ENCODE data around the gene PLAAT2. TPM values are rescaled to one million over a fixed set of nuclear protein-coding genes. Genes with fewer than 3 reads are reported as not detected.

The PLAAT2 gene
- total RNA-seq, 1 experiment from 2014 or later: 0.66 TPM

DNA sequence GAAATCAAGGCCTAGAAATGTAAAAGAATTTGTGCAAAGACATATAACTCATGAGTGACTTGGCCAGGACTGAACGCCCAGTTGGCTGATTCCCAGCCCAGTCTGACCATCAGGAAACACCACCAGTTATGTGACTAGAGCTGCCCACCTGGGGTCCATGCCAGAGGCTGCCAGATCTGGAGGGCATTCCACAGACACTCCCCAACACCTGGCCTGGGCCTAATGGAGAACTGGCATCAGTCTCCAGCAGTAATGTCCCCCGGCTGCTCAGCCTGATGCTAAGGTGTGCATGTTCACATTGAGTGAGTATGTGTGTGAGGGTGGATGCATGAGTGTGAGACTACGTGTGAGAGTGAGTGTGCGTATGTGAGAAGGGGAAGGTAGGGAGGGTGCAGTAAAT is 35.4 kb upstream of the PLAAT2 start (continued):
- no peak for TF ChIP-seq CTCF (IDR thresholded peaks at IDR 0.05)
- no peak for TF ChIP-seq HMGXB4 (CRISPR knock-in tag; IDR thresholded peaks at IDR 0.05)
- TF ChIP-seq FOXK1 (CRISPR knock-in tag; IDR thresholded peaks at IDR 0.05): no peak
- no peak for TF ChIP-seq STAT6 (CRISPR knock-in tag; conservative IDR thresholded peaks at IDR 0.05; ENCODE audit: low read depth)
- TF ChIP-seq IRF1 (CRISPR knock-in tag; IDR thresholded peaks at IDR 0.05): no peak
- TF ChIP-seq ZNF425 (CRISPR knock-in tag; conservative IDR thresholded peaks at IDR 0.05): no peak

- ATAC-seq: no peak
- Mint-ChIP-seq H3K36me3 (peaks cover 79% of the 10 kb centered on the region), H3K4me3 (no peak overlapping the region), H3K27me3 (ENCODE audit: low read depth) (no peaks in the 10 kb centered on the region), H3K9me3 (peaks cover 9% of the 10 kb centered on the region; the same call in 1 of the 2 replicates), H3K27ac (no peak overlapping the region), H3K4me1 (peaks cover 18% of the 10 kb centered on the region)
- CTCF ChIA-PET: interaction anchor here (0.7 kb wide), 1 partner anchor 28 kb away, joined by 3 read pairs; no protein-coding TSS in a partner anchor
- DNase-seq (ENCODE audit: low spot score): no peak
- TF ChIP-seq, protein P1, sequence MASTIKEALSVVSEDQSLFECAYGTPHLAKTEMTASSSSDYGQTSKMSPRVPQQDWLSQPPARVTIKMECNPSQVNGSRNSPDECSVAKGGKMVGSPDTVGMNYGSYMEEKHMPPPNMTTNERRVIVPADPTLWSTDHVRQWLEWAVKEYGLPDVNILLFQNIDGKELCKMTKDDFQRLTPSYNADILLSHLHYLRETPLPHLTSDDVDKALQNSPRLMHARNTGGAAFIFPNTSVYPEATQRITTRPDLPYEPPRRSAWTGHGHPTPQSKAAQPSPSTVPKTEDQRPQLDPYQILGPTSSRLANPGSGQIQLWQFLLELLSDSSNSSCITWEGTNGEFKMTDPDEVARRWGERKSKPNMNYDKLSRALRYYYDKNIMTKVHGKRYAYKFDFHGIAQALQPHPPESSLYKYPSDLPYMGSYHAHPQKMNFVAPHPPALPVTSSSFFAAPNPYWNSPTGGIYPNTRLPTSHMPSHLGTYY (CRISPR knock-in tag; IDR thresholded peaks at IDR 0.05): no peak
- no peak for TF ChIP-seq GABPB1 (CRISPR knock-in tag; IDR thresholded peaks at IDR 0.05)
- no peak for TF ChIP-seq NFYB (CRISPR knock-in tag; conservative IDR thresholded peaks at IDR 0.05; ENCODE audit: low read depth)
- TF ChIP-seq PRRX2 (CRISPR knock-in tag; IDR thresholded peaks at IDR 0.05): no peak
- no peak for TF ChIP-seq GTF2I (CRISPR knock-in tag; conservative IDR thresholded peaks at IDR 0.05)
- TF ChIP-seq, protein P2, sequence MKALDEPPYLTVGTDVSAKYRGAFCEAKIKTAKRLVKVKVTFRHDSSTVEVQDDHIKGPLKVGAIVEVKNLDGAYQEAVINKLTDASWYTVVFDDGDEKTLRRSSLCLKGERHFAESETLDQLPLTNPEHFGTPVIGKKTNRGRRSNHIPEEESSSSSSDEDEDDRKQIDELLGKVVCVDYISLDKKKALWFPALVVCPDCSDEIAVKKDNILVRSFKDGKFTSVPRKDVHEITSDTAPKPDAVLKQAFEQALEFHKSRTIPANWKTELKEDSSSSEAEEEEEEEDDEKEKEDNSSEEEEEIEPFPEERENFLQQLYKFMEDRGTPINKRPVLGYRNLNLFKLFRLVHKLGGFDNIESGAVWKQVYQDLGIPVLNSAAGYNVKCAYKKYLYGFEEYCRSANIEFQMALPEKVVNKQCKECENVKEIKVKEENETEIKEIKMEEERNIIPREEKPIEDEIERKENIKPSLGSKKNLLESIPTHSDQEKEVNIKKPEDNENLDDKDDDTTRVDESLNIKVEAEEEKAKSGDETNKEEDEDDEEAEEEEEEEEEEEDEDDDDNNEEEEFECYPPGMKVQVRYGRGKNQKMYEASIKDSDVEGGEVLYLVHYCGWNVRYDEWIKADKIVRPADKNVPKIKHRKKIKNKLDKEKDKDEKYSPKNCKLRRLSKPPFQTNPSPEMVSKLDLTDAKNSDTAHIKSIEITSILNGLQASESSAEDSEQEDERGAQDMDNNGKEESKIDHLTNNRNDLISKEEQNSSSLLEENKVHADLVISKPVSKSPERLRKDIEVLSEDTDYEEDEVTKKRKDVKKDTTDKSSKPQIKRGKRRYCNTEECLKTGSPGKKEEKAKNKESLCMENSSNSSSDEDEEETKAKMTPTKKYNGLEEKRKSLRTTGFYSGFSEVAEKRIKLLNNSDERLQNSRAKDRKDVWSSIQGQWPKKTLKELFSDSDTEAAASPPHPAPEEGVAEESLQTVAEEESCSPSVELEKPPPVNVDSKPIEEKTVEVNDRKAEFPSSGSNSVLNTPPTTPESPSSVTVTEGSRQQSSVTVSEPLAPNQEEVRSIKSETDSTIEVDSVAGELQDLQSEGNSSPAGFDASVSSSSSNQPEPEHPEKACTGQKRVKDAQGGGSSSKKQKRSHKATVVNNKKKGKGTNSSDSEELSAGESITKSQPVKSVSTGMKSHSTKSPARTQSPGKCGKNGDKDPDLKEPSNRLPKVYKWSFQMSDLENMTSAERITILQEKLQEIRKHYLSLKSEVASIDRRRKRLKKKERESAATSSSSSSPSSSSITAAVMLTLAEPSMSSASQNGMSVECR (CRISPR knock-in tag; IDR thresholded peaks at IDR 0.05; ENCODE audit: borderline replicate concordance): no peak
- TF ChIP-seq HMGA2 (CRISPR knock-in tag; IDR thresholded peaks at IDR 0.05): no peak
- TF ChIP-seq E2F1 (CRISPR knock-in tag; IDR thresholded peaks at IDR 0.05): no peak
- TF ChIP-seq SMAD3 (CRISPR knock-in tag; IDR thresholded peaks at IDR 0.05; ENCODE audit: borderline replicate concordance): no peak
- POLR2A ChIA-PET: no interaction called here
These were observed 32.1 kb upstream of the PLAAT2 start for GRCh38 chr11:63595296-63595695.
